HG03469 (cell line): ENCODE measurements around the gene EPS8L1.
"Not testable (repeated sequence)": the region's sequence is repeated elsewhere in the genome, so short reads cannot be mapped to it uniquely, and the experiment has no call there.

Source experiments
- ATAC-seq: cut with Tn5 transposase; IDR thresholded peaks from one replicate; pipeline ENCODE4 v1.9.1; 2021; ENCODE audit warnings: mild to moderate bottlenecking, moderate library complexity, moderate number of reproducible peaks; ENCODE audit not compliant: unreplicated experiment

Gene EPS8L1

DNA sequence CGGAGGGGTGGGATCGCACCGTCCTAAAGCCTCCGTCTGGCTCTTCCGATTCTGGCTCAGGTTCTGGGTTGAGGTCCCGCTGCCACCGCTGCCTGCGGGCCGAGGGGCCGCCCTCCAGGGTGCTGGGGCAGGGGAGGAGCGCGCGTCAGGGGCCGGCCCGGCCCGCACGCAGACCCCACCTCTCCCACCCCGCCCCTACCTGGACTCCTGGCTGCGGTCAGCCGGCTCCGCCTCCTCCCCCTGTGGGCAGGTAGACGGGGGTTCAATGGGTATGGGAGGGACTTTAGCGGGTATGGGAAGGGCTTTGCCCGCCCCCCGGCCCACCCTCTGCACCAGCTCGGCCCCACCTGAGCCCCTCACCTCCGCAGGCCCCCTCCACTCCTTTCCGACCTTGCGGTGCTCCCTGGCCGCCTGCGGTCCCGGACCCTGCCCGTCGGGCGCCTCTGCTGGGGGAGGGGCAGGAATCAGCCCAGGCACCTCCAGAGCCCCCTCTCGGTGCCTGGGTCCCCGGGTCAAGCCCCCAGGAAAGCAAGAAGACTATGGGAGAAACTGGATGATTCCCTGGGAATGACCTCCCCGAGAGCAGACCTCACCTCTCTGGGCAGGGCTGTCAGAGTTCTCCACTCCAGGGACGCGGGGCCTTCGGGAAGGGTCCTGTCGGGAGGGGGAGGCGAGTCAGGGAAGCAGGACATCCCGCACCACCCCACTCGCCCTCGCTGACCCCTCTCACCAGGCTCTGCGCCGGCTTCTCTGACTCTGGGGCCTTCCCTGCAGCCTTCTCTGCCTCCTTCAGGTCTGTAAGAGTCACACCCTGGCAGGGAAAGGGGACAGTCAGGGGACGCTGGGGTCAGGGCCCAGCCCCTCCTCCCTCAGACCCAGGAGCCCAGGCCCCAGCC, 17.0 kb downstream of the EPS8L1 start:
- no peak for ATAC-seq

DNA sequence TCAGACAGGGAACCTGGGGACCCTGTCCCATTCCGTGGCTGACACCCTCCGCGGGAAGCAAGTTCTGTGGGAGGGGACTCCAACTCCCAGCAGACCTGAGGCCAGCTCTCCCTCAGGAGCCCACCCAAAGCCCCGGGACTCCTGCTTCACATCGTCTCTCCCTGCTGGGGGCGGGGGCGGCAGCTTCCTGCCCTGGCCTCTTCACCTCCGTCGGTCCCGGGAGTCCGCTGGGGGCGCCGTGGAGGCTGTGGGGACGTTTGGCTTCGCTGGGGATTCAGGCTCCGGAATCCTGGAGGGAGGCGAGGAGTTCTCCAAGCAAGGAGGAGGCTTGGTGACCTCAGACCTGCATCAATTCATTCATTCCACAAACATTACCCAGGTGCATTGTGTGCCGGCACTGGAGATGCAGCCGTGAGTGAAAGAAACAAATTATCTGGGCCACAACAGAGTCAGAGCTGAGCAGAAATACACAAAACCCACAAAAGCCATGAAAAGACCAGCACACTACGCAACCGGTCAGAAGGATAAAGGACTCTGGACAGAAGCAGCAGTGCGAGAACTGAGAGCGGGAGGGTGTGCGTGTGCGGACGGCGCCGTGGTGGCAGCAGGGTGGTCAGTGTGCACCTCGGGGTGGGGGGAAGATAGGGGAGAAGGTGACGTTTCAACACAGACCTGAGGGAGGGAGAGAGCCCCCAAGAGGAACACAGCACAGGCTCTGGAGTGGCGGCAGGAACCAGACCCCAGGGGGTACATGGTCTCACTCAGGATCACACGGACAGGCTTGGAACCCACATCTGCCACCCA, 19.0 kb downstream of the EPS8L1 start:
- ATAC-seq, result no peak

DNA sequence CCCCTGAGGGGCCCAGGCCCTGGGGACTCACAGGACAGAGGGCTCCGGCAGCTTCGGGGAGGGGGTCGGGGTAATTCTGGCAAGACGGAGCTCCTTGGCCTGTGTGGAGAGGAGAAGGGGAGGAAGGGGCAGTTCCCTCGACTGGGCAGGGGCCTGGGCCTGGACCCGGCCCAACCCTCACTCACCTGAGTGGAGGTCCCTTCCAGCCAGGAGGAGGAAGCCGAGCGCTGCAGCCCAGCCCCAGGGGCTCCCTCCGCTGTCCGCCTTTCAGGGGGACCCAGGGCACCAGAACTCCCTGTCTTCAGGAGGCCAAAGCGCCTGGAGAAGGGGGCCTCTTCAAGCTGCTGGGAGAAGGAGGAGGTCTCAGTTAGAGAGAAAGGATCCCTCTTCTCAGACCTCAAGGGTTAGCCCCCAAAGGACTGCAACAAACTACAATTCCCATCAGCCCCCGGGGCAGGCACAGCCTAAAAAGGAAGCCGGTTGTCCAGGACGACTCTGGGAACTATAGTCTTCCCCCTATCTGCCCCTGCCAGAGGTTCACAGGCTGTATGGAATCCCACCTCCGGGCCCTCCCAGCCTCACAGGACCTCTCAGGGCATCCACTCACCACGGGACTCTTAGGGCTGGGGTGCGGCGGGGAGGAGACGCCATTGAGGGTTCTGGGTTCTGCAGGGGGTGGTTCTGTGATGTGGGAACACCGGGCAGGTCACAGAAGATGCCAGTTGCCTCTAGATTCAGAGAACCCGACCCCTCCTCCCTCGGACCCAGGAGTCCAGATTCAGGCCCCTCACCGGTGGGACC, 19.8 kb downstream of the EPS8L1 start:
- no peak for ATAC-seq

DNA sequence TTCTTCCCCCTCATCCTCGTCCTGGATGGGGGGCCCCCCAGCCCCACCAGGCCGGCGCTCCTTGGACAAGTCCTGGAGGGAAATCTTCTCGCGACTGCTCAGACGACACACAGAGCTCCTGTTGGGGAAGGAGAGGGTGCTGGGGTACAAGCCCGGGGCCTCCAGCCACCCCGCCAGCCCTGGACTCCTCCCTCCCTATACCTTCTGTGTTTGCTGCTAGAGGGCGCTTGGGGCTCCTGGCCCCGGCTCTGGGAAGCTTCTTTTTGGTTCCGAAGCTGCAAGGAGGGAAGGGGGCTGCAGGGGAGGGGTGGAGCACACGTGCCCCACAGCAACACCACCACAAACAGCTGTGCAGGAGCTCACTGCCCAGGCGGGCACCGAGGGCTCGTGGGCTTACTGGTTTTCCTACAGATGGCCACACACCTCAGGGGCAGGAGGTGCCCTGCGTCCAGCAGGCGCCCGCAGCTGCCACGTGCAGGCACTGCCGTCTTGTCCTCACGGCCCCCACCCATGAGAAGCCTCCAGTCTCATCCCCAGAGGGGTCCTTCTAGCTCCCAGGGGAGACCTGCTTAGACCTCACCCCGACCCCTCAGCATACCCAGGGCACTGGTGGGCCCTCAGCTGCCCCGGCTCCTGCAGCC, 20.5 kb downstream of the EPS8L1 start:
- no peak for ATAC-seq

DNA sequence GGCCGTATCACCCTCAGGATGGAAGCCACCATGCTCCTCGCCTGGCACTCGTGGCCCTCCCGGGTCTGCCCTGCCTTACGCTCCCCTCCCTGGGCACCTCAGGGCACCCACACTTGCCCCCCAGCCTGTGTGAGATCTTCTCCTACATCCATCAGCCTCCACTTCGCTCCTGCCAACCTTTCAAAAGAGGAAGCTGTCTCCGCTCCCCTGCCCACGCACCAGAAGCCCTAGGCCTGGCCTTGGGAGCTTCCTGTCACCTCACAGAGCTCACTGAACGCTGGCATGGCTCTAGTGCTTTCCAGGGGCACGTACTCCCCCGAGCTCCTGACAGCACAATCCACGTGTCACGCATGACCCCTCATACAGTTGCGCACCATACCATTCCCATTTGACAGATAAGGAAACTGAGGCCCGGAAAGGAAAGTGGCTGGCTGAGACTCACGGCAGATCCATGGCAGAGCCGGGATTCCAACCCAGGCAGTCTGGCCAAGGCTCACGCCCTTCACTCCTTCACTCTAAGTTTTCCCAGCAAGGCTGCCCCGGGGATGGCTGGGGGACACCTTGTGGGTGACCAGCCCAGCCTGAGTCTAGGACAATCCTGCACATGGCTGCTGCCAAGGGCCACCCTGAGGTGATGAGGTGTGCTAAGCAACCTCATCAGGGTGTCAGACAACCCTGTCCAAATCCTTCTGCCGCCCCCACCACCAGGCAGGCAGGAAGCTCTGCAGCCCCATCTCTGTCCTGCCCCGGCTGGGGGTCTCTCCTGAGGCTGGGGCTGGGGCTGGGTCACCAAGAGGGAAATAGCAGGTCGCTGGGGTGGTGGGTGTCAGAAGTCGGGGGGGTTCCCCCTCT, 22.4 kb downstream of the EPS8L1 start:
- no peak for ATAC-seq

DNA sequence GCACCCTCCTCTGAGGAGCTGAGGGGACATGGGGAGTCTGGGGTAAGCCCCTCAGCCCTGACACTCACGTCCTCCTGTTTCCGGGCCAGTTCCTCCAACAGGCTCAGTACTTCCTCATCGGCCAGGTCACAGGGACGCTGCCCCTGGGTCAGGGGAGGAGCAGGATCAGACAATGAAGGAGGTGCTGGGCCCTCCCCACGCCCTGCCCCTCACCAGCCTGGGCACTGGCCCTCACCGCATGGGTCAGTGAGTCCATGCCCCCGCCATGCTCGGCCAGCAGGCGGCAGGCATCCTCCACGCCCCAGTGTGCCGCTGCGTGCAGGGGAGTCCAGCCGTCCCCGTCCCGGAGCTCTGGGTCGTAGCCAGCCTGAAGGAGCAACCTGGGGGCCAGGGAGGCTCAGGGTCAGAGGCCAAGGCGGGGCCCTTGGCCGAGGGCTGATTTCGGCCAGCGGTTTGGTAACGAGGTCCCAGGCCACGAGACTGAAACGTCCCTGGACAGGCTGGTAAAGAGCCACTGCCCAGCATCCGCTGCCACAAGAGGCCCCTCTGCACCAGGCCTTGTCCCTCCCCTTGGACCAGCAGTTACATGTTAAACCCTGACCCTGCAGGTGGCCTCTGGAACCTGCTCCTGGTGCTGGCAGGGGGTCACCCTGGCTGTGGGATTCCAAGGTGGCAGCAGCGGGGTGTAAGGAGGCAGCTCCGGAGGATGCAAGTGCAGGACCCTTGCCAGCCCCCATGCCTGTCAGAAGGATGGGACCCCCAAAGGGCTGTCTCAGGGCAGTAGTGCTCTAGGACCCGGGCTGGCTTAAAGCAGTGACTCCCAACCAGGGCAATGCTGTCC, 23.3 kb downstream of the EPS8L1 start:
- ATAC-seq, result no peak

DNA sequence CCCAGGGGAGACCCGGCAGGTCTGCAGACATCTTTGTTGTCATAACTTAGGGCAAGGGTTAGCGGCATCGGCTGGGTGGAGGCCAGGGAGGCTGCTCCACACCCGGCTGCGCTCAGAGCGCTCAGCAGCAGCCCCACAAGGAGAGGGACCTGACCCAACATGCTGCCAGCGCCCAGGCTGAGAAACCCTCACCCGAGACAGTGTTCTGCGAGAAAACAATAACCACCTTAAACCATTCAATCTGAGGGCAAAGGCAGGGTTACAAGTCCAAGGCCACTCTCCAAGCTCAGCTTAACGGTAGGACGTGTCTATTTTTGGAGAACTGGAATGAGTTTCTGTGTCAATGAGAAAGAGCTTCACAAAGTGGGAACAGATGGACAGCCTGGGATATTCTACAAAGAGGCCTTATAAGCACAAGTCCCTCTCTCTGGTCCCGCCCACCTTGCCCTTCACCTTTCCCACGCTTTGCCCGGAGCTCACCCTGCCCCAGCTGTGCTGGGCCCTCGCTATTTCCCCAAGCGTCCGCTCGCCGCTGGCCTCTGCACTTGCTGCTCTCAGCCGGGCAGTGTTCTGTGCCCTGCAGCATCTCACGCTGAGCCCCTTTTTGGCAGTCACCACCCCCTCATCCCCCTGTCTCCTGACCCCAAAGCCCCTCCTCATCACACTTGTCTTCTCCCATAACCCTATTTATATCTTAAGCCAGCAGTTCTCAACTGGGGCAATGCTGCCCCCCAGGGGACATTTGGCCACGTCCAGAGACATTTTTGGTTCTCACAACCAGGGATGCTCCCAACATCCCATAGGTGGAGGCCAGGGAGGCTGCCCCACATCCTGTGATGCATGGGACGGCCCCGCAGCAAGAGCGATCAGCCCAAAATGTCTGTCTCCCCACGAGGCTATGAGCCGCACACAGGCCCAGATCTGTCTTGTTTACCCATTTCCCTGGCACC, 24.2 kb downstream of the EPS8L1 start:
- no peak for ATAC-seq

DNA sequence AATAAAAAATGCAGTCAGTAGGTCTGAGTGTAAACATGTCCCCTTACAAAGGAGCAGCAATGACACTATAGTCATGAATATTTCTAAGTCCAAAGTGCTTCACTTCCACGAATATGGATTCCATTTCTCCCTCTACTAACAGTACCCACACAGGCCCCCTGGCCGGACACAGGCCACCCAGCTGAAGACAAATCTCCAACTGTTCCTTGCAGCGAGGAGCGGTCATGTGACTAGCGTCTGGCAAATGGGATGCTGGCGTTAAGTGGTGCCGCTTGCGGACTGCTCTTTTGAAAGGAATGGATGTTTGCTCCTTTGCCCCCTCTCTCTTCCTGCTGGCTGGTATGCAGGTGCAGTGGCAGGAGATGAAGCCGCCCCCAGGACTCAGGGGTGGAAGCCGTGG, 25.6 kb downstream of the EPS8L1 start:
- no peak for ATAC-seq

DNA sequence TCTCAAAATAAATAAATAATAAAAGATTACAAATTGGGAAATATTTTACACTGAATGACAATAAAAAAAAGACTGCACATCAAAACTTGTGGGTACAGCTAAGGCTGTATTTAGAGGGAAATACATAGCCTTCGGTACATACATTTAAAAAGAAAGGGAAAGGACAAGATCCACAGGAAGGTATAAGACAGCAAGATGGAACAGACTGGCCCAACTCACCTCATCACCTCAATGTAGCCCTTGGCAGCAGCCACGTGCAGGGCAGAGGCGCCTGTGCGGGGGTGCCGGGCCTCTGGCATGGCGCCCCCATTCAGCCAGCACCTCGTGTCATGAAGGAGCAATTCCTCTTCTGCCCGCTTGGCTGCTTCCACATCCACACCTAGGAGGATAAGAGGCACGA, 27.5 kb downstream of the EPS8L1 start:
- ATAC-seq, result no peak

DNA sequence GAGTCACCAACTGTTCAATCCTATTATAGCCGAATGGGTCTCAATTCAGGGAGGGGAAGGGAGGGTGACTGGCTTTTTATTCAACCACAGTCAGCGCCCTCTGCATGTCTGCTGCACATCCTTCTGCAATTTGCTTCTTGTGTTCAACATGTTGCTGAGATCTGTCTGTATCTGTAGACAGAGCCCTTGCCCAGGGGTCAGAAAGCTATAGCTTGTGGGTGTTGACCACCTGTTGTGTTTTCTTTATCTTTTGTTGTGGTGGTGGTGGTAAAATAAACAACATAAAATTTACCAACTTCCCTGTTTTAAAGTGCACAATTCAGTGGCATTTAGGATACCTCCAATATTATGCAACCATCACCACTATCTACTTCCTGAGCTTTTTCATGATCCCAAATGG, 29.6 kb downstream of the EPS8L1 start:
- ATAC-seq, result no peak

DNA sequence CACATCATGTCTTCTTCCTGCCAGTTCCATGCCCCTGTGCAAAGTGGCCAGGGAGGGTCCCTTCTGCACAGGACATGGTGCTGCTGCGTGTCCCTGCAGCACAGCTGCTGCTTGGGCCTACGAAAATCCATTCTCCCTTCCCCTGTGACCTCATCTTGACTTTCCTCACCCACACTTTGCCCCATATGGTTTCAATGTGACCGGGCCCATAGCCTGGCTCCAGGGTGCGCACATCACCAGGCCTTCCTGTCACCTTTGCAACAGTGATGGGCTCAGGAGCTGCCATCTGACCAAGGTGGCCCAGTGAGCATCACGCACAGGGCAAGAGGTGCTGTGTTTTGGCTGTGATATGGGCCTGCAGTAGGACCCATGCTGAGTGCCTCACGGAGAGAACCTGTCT, 30.9 kb downstream of the EPS8L1 start:
- ATAC-seq, result no peak

DNA sequence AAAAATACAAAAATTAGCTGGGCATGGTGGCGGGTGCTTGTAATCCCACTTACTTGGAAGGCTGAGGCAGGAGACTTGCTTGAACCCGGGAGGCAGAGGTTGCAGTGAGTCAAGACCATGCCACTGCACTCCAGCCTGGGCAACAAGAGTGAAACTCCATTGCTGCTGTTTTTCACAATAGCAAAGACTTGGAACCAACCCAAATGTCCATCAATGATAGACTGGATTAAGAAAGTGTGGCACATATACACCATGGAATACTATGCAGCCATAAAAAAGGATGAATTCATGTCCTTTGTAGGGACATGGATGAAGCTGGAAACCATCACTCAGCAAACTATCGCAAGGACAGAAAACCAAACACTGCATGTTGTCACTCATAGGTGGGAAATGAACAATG, 31.6 kb downstream of the EPS8L1 start:
- not testable (repeated sequence) for ATAC-seq

DNA sequence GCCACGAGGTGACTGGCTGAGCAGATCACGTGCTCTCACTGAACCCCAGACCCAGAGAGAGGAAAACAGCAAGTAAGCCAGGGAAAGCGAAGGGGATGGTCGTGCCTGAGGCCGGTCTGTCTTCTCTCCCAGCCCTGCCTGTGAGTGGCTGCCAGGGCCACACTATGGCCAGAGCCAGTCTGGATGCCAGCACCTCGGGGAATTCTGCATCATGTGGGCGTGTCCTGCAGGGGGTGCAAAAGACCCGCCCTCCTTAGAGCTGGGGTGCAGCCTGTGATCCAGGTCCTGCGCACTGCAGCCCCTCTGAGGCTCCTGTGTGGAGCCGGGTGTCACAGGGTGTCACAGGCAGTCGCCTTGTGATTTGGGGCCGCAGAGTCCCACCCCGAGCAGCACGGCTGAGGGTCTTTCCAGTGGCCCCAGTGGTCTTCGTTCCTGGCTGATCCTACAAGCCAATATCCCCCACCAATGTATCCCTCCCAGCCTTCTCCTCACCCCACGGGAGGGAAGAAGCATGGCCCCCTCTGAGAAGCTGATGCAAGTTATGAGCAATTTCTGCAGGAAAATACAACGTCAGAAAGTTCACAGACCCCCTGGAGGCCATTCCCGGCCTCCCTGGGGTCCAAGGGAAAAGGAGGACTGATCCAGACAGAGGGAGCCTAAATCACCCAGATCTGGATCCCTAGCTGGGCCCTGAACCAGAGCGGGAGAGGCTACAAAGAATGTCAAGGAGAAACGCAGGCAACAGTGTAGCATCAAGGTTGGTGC, 34.0 kb downstream of the EPS8L1 start:
- no peak for ATAC-seq

DNA sequence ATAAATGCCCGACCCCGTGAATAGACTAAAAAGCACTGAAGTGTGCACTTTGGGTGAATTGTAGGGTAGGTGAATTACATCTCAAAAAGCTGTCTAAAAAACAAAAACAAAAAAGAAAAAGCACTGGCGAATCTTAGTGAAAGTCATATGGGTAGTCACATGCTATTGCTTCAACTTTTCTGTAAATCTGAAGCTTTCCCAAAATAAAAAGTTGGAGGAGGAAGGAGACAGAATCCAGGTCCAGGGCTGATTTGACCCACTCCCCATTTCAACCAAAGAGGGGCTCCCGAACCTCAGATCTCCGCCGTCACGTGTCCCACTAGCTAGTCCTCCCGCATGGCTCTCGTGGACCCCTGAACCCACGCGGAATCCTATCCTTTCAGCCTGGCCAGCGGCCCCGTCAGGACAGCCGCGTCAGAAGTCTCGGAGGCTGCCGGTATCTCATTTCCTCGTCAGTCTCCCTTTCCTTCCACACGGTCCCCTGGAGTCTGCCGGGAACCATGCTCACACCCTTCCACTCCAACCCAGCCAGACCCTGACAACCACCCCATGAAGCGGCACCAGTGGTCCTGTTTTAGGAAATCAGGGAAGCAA, 35.7 kb downstream of the EPS8L1 start:
- no peak for ATAC-seq

DNA sequence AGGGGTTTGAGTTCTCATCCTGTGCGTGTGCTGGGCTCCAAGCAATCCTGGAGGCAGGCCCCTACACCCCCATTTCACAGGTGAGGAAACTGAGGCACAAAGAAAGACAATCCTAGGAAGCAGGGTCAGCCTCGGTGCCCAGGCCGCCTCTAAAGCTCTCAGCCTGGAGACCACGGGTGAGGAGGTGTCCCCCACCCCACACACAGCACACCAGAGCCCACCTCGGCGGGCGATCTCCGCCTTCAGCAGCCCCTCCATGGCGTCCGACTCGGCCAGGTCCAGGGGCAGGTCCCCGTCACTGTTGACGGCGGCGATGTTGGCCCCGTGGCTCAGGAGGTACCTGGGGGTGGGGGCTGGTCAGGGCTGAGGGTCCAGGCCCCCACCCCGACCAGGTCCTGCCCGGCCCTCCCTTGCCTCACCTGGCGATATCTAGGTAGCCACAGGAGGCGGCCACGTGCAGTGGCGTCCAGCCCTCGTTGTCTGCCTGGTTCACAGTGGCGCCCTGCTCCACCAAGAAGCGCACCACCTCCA, 36.6 kb downstream of the EPS8L1 start:
- ATAC-seq, result no peak

DNA sequence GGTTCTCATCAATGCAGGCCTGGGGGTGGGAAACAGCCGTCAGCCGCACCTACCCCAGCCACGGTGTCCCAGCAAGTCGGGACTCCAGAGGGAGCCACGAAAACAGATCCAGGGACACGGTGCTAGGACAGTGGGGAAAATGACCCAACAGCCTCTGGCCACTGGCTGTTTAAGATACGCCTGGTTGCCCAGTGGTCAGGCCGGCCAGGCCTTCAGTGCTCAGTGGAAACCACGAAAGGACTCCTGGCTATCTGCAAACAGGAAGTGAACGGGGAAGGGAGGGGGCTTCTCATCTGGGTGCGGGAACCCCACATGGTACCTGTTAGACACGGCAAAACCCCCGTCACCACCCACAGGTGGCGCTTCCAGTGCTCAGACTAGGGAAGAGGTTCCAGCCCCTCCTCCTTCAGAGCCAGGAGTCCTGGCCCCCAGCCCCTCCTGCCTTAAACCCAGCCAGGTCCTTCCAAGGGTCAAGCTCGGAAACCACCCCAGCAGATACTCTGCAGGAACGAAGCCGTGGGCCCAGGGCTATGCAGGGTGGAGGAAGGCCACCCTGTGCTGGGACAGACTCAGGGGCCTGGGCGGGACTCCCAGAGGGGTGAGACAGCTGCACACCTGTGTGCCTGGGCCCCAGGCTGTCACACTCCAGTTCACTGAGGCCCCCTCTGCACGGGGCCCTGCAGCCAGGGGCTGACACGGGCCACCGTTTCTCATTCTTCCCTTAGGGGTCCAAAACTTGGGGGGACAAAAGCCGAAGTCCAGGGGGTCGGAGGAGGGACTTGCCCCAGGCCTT, 37.3 kb downstream of the EPS8L1 start:
- ATAC-seq, result no peak
